Liver (tissue), 9 donors: ENCODE data around the gene NSG1. TPM values are rescaled to one million over a fixed set of nuclear protein-coding genes. Genes with fewer than 3 reads are reported as not detected.
A peak's percentile ranks its signal among the peaks of the same experiment; 100 is the strongest.

ENCODE experiments used
- DNase-seq: peaks from one replicate; pipeline ENCODE4 v3.0.0-alpha.2; 2017; ENCODE audit warnings: low spot score
- H3K27ac ChIP-seq, 2 donors: one replicate each; pipeline ENCODE4 v1.7.0; 2013; ENCODE audit warnings: inconsistent platforms in 2 of 2, low read length in 2 of 2, control low read depth in 1 of 2, low read depth in 1 of 2, mild to moderate bottlenecking in 1 of 2
- H3K27me3 ChIP-seq, 4 donors: one replicate each; pipeline versions ENCODE4 v1.6.1 to v1.7.0; 2013; ENCODE audit warnings: low read length in 3 of 4, inconsistent platforms in 1 of 4, mild to moderate bottlenecking in 1 of 4, moderate library complexity in 1 of 4; ENCODE audit not compliant: control insufficient read depth in 4 of 4, insufficient read depth in 4 of 4
- H3K36me3 ChIP-seq, 4 donors: one replicate each; pipeline versions ENCODE4 v1.6.1 to v1.7.0; 2013; ENCODE audit warnings: low read length in 3 of 4, mild to moderate bottlenecking in 3 of 4, low read depth in 1 of 4, moderate library complexity in 1 of 4; ENCODE audit not compliant: control insufficient read depth in 4 of 4, insufficient read depth in 3 of 4
- H3K4me1 ChIP-seq, 4 donors: one replicate each; pipeline versions ENCODE4 v1.6.1 to v1.7.0; 2013; ENCODE audit warnings: low read length in 3 of 4, mild to moderate bottlenecking in 3 of 4, moderate library complexity in 1 of 4; ENCODE audit not compliant: control insufficient read depth in 4 of 4, insufficient read depth in 4 of 4
- H3K4me3 ChIP-seq, 3 donors: one replicate each; pipeline versions ENCODE4 v1.6.1 to v1.7.0; 2013; ENCODE audit warnings: low read length in 3 of 3, control low read depth in 1 of 3, low read depth in 1 of 3, mild to moderate bottlenecking in 1 of 3
- H3K9ac ChIP-seq, 2 donors: one replicate each; pipeline ENCODE4 v1.7.0; 2013; ENCODE audit warnings: low read length in 2 of 2, mild to moderate bottlenecking in 2 of 2, moderate library complexity in 2 of 2, control low read depth in 1 of 2, low read depth in 1 of 2
- H3K9me3 ChIP-seq, 4 donors: one replicate each; pipeline versions ENCODE4 v1.6.1 to v1.7.0; 2013; ENCODE audit warnings: low read length in 3 of 4; ENCODE audit not compliant: control insufficient read depth in 4 of 4
- CTCF ChIP-seq: fragments of 150-350 bp; IDR thresholded peaks from 2 replicates; pipeline ENCODE4 v1.5.1; 2017; ENCODE audit warnings: improper control_type of control experiment, low read depth, low read length; ENCODE audit not compliant: missing input control
- EGR1 ChIP-seq, 2 donors: IDR thresholded peaks; 2 replicates each; pipeline ENCODE4 v1.6.1; 2016 to 2018; ENCODE audit warnings: antibody characterized with exemption in 2 of 2, low read depth in 2 of 2
- FOXA1 ChIP-seq: IDR thresholded peaks from 2 replicates; pipeline ENCODE4 v1.6.1; 2016; ENCODE audit warnings: antibody characterized with exemption
- FOXA2 ChIP-seq: IDR thresholded peaks from 2 replicates; pipeline ENCODE4 v1.6.1; 2016; ENCODE audit warnings: antibody characterized with exemption
- GABPA ChIP-seq, 2 donors: IDR thresholded peaks in 1 of 2; conservative IDR thresholded peaks in 1 of 2; 2 replicates each; pipeline ENCODE4 v1.6.1; 2016; ENCODE audit warnings: antibody characterized with exemption in 2 of 2, mild to moderate bottlenecking in 1 of 2, moderate library complexity in 1 of 2
- HNF4G ChIP-seq: IDR thresholded peaks from 2 replicates; pipeline ENCODE4 v1.6.1; 2016; ENCODE audit warnings: antibody characterized with exemption
- JUND ChIP-seq, 2 donors: IDR thresholded peaks; 2 replicates each; pipeline ENCODE4 v1.6.1; 2016; ENCODE audit warnings: antibody characterized with exemption in 2 of 2
- NR2F2 ChIP-seq: IDR thresholded peaks from 2 replicates; pipeline ENCODE4 v1.6.1; 2016; ENCODE audit warnings: antibody characterized with exemption
- RAD21 ChIP-seq, 2 donors: IDR thresholded peaks; 2 replicates each; pipeline ENCODE4 v1.6.1; 2016; ENCODE audit warnings: antibody characterized with exemption in 2 of 2, mild to moderate bottlenecking in 2 of 2
- REST ChIP-seq: IDR thresholded peaks from 2 replicates; pipeline ENCODE4 v1.6.1; 2016; ENCODE audit warnings: antibody characterized with exemption, mild to moderate bottlenecking
- SP1 ChIP-seq: IDR thresholded peaks from 2 replicates; pipeline ENCODE4 v1.6.1; 2018; ENCODE audit warnings: antibody characterized with exemption, mild to moderate bottlenecking
- TAF1 ChIP-seq: conservative IDR thresholded peaks from 2 replicates; pipeline ENCODE4 v1.6.1; 2016; ENCODE audit warnings: antibody characterized with exemption, mild to moderate bottlenecking
- YY1 ChIP-seq: IDR thresholded peaks from 2 replicates; pipeline ENCODE4 v1.6.1; 2016; ENCODE audit warnings: antibody characterized with exemption, mild to moderate bottlenecking
- ZBTB33 ChIP-seq: IDR thresholded peaks from 2 replicates; pipeline ENCODE4 v1.6.1; 2016; ENCODE audit warnings: antibody characterized with exemption
- WGBS: extraction: QIAGEN DNeasy Blood & Tissue Kit; methylation state at CpG from one replicate; pipeline ENCODE4 v1.1.7; 2013; 5-methylcytosine and 5-hydroxymethylcytosine counted together
- polyA plus RNA-seq, 2 donors: library from polyadenylated mRNA; stranded (reverse) in 1 of 2; unstranded in 1 of 2; fragments of 200-250 nt in 1 of 2; fragments of >200 nt in 1 of 2; fragmentation: Nextera tagmentation in 1 of 2; extraction: Ambion mirVana in 1 of 2; gene quantifications; one replicate each; pipeline versions ENCODE4 v1.2.1 to v1.2.3, GENCODE V29; 2013 to 2015
- total RNA-seq, 2 donors: library from RNA; depleted of rRNA; stranded (reverse); fragments of >200 nt; gene quantifications; one replicate each; pipeline ENCODE4 v1.2.3, GENCODE V29; 2014
- donor health status: healthy.
- donor health status: healthy.
- donor health status: healthy.
- donor health status: healthy.
- donor health status: healthy.

The NSG1 gene
- total and polyA plus RNA-seq, 4 donors, result under 0.01 to 0.33 (median 0.13) TPM

DNA sequence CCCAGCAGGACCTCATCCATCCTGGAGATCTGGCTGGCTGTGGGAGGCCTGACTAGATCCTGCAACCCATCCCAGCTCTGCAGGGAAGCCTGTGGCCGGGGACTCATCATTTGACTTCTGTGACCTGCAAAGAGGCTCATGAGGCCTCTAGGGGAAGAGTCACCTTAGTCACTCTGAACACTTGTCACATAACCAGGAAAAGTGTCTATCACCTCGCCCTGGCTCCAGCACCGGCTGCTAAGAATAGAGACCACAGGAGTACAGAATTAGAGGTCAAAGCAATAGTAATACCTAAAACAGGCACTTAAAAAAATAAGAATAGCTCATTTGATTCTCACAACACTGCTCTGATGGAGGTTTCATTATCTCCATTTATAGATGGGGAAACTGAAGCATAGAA lies 3.8 kb upstream of the NSG1 start:
- TF ChIP-seq TAF1 (no peak), NR2F2 (no peak), GABPA (IDR thresholded peaks at IDR 0.05 in 1 of 2, conservative IDR thresholded peaks at IDR 0.05 in 1 of 2) (no peak)
- DNase-seq, result no peak
- 68% methylated on average over 3 of the region's 3 CpGs for WGBS
- H3K36me3 ChIP-seq, result no peaks in the 10 kb centered on the region
- peaks cover 5 to 21% (median 12%) of the 10 kb centered on the region in 4 donors for H3K4me1 ChIP-seq
- peaks cover 0 to 17% (median 3%) of the 10 kb centered on the region in 4 donors for H3K27me3 ChIP-seq
- H3K4me3 ChIP-seq, result no peak overlapping the region
- H3K27ac ChIP-seq, result no peak overlapping the region
- H3K9me3 ChIP-seq, result no peaks in the 10 kb centered on the region
- H3K9ac ChIP-seq, result no peak overlapping the region

DNA sequence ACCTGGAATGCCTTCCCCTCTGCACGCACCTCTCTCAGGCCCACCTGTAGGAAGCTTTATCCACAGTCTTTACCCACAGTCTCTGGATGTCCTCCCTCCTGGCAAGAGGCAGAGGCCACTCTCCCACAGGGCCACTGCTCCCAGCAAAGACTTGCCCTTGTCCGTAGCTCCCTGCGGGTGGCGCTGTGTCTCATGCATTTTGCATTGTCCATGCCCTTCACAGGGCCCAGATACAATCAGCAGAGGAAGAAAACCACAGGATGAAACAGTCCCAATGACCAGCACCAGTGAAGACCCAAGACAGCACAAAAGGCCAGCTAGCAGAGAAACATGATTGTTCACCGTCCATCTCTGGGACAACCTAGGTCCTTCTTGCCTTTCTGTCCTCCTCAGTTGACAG lies 2.1 kb upstream of the NSG1 start:
- H3K4me3 ChIP-seq, result no peak overlapping the region
- TF ChIP-seq GABPA (IDR thresholded peaks at IDR 0.05 in 1 of 2, conservative IDR thresholded peaks at IDR 0.05 in 1 of 2), result no peak
- no peak for TF ChIP-seq RAD21 (IDR thresholded peaks at IDR 0.05)
- no peak for TF ChIP-seq TAF1
- TF ChIP-seq FOXA2, result no peak
- no peak for TF ChIP-seq ZBTB33
- no peak for TF ChIP-seq YY1
- no peak for TF ChIP-seq REST
- TF ChIP-seq JUND (IDR thresholded peaks at IDR 0.05), result no peak
- peaks cover 0 to 18% (median 6%) of the 10 kb centered on the region in 4 donors for H3K27me3 ChIP-seq
- H3K9me3 ChIP-seq, result no peaks in the 10 kb centered on the region
- DNase-seq, result no peak
- no peak overlapping the region for H3K9ac ChIP-seq
- H3K27ac ChIP-seq, result no peak overlapping the region
- WGBS, result 43% methylated on average over 5 of the region's 5 CpGs
- no peaks in the 10 kb centered on the region for H3K36me3 ChIP-seq
- H3K4me1 ChIP-seq, result peaks cover 5 to 23% (median 12%) of the 10 kb centered on the region in 4 donors

DNA sequence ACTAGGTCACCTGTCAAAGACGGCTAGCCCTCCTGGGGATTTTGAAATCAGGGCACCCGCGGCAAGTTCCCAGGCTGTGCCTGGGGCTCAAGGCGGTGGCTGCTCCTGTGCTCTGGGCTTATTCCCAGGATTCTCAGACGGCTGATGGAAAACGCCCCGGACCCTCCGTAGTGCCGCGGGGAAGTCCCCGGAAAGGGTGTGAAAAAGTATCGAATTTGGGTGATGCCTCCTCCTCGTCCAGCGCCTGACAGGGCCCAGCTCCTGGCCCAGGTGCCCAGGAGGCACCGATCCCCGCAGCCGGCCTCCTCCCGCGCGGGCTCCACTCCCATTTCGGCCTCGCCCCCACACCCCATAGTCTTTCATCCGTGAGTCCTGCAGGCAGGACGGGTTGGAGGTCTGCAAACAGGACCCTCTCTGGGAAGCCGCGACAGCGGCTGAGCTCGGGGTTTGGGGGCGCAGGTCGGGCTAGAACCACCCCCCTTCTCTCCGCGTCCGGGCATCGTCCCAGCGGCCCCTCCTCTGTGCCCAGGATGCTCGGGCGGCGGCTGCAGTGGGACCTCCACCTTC lies 1.1 kb upstream of the NSG1 start:
- H3K4me3 ChIP-seq, result peak overlapping the region in 1 of 3 donors; percentile 36
- 5% methylated on average over 38 of the region's 38 CpGs for WGBS
- no peak for DNase-seq
- TF ChIP-seq CTCF (no peak), FOXA2 (no peak), REST (no peak), EGR1 (IDR thresholded peaks at IDR 0.05; ENCODE audit: low read depth in 2 of 2) (no peak), SP1 (no peak), NR2F2 (no peak), ZBTB33 (no peak), FOXA1 (no peak), HNF4G (no peak)

More for the DNA sequence above, 1.1 kb upstream of the NSG1 start:
- Histone ChIP-seq H3K4me1 (peaks cover 5 to 23% (median 12%) of the 10 kb centered on the region in 4 donors), H3K27ac (no peak overlapping the region), H3K9ac (no peak overlapping the region), H3K9me3 (no peaks in the 10 kb centered on the region), H3K36me3 (no peaks in the 10 kb centered on the region), H3K27me3 (peaks cover 0 to 18% (median 6%) of the 10 kb centered on the region in 4 donors)
